NCI-H524 (cell line): ENCODE results near the gene PTPRU.
"Not testable (repeated sequence)": the region's sequence is repeated elsewhere in the genome, so short reads cannot be mapped to it uniquely, and the experiment has no call there.

Source experiments
- DNase-seq, 2 experiments: peaks; one replicate each; lab custom pipeline; 2025; lab: John Stamatoyannopoulos, UW

PTPRU gene

GRCh38 chr1:29290414-29290985 lies 54.2 kb downstream of the PTPRU start:
- DNase-seq = no peak

GRCh38 chr1:29291756-29292155 lies 55.4 kb downstream of the PTPRU start:
- no peak for DNase-seq

GRCh38 chr1:29292344-29292743 lies 56.0 kb downstream of the PTPRU start:
- DNase-seq = no peak

- no peak for DNase-seq
Measured at GRCh38 chr1:29297450-29297849, 61.1 kb downstream of the PTPRU start.

GRCh38 chr1:29298246-29298645 lies 61.9 kb downstream of the PTPRU start:
- DNase-seq = no peak

GRCh38 chr1:29299446-29299845 lies 63.1 kb downstream of the PTPRU start:
- no peak for DNase-seq

GRCh38 chr1:29301732-29302131 lies 65.4 kb downstream of the PTPRU start:
- not testable (repeated sequence) for DNase-seq

- DNase-seq = peak in 1 of 2 experiments; percentile 26
Measured at GRCh38 chr1:29303201-29304024, 67.1 kb downstream of the PTPRU start.

GRCh38 chr1:29304025-29304684 lies 67.8 kb downstream of the PTPRU start:
- DNase-seq = no peak

GRCh38 chr1:29305943-29306342 lies 69.6 kb downstream of the PTPRU start:
- no peak for DNase-seq

GRCh38 chr1:29306471-29307140 lies 70.3 kb downstream of the PTPRU start:
- no peak for DNase-seq

GRCh38 chr1:29309075-29309474 lies 72.8 kb downstream of the PTPRU start:
- DNase-seq = peak in 1 of 2 experiments; percentile 51

GRCh38 chr1:29309621-29310020 lies 73.3 kb downstream of the PTPRU start:
- no peak for DNase-seq

GRCh38 chr1:29310616-29311180 lies 74.4 kb downstream of the PTPRU start:
- peak; percentile 86 to 91 for DNase-seq

- DNase-seq = no peak
Measured at GRCh38 chr1:29311352-29312030, 75.2 kb downstream of the PTPRU start.

GRCh38 chr1:29312469-29313461 lies 76.4 kb downstream of the PTPRU start:
- DNase-seq = peak; percentile 47 to 49

GRCh38 chr1:29314685-29315084 lies 78.4 kb downstream of the PTPRU start:
- DNase-seq = not testable (repeated sequence)

- no peak for DNase-seq
Measured at GRCh38 chr1:29315262-29315661, 78.9 kb downstream of the PTPRU start.

GRCh38 chr1:29315876-29316275 lies 79.6 kb downstream of the PTPRU start:
- no peak for DNase-seq
